Measurements from ENCODE around the gene SP6.
A peak's percentile ranks its signal among the peaks of the same experiment; 100 is the strongest.

The SP6 gene

GRCh38 chr17:47850373-47850691 lies 631 bp downstream of the SP6 start:
- no peaks in the 10 kb centered on the region for H3K9me3 ChIP-seq (ENCODE audit: insufficient read depth, low read depth, low read length)
- peaks cover 8% of the 10 kb centered on the region; the same call in 1 of the 2 replicates for H3K4me1 ChIP-seq (ENCODE audit: insufficient read depth, low read length)
- H3K4me3 ChIP-seq (ENCODE audit: low read length): peak overlapping the region; percentile 74
- no peaks in the 10 kb centered on the region for H3K36me3 ChIP-seq (ENCODE audit: insufficient read depth, low read depth, low read length)
- H3K27me3 ChIP-seq (ENCODE audit: insufficient read depth, low read length): peaks cover 100% of the 10 kb centered on the region
- H3K27ac ChIP-seq (ENCODE audit: low read length): no peak overlapping the region
- H3K9ac ChIP-seq (ENCODE audit: low read depth, low read length): no peak overlapping the region; the same call in 1 of the 2 replicates

GRCh38 chr17:47848198-47848513 lies 2.8 kb downstream of the SP6 start:
- H3K4me1 ChIP-seq (ENCODE audit: insufficient read depth, low read length): peaks cover 14% of the 10 kb centered on the region; the same call in 1 of the 2 replicates
- no peaks in the 10 kb centered on the region for H3K9me3 ChIP-seq (ENCODE audit: insufficient read depth, low read depth, low read length)
- H3K9ac ChIP-seq (ENCODE audit: low read depth, low read length): peak overlapping the region; percentile 37; the same call in 1 of the 2 replicates
- H3K4me3 ChIP-seq (ENCODE audit: low read length): peak overlapping the region; percentile 63
- peaks cover 89% of the 10 kb centered on the region for H3K27me3 ChIP-seq (ENCODE audit: insufficient read depth, low read length)
- no peaks in the 10 kb centered on the region for H3K36me3 ChIP-seq (ENCODE audit: insufficient read depth, low read depth, low read length)
- no peak overlapping the region for H3K27ac ChIP-seq (ENCODE audit: low read length)

GRCh38 chr17:47847341-47848197 lies 3.4 kb downstream of the SP6 start:
- Histone ChIP-seq H3K4me1 (ENCODE audit: insufficient read depth, low read length) (peaks cover 13% of the 10 kb centered on the region; the same call in 1 of the 2 replicates), H3K36me3 (ENCODE audit: insufficient read depth, low read depth, low read length) (no peaks in the 10 kb centered on the region), H3K27me3 (ENCODE audit: insufficient read depth, low read length) (peaks cover 83% of the 10 kb centered on the region), H3K4me3 (ENCODE audit: low read length) (peak overlapping the region; percentile 63), H3K9me3 (ENCODE audit: insufficient read depth, low read depth, low read length) (no peaks in the 10 kb centered on the region), H3K9ac (ENCODE audit: low read depth, low read length) (peak overlapping the region; percentile 37; the same call in 1 of the 2 replicates), H3K27ac (ENCODE audit: low read length) (no peak overlapping the region)

- peak overlapping the region; percentile 63 for H3K4me3 ChIP-seq (ENCODE audit: low read length)
- H3K27ac ChIP-seq (ENCODE audit: low read length): no peak overlapping the region
- H3K36me3 ChIP-seq (ENCODE audit: insufficient read depth, low read depth, low read length): no peaks in the 10 kb centered on the region
- H3K4me1 ChIP-seq (ENCODE audit: insufficient read depth, low read length): peaks cover 7% of the 10 kb centered on the region; the same call in 1 of the 2 replicates
- peaks cover 81% of the 10 kb centered on the region for H3K27me3 ChIP-seq (ENCODE audit: insufficient read depth, low read length)
- H3K9me3 ChIP-seq (ENCODE audit: insufficient read depth, low read depth, low read length): no peaks in the 10 kb centered on the region
- no peak overlapping the region for H3K9ac ChIP-seq (ENCODE audit: low read depth, low read length)
Measured at GRCh38 chr17:47846716-47847340, 4.1 kb downstream of the SP6 start.

GRCh38 chr17:47845716-47846075 lies 5.3 kb downstream of the SP6 start:
- Histone ChIP-seq H3K36me3 (ENCODE audit: insufficient read depth, low read depth, low read length) (no peaks in the 10 kb centered on the region), H3K4me3 (ENCODE audit: low read length) (no peak overlapping the region), H3K4me1 (ENCODE audit: insufficient read depth, low read length) (peaks cover 6% of the 10 kb centered on the region; the same call in 1 of the 2 replicates), H3K9me3 (ENCODE audit: insufficient read depth, low read depth, low read length) (no peaks in the 10 kb centered on the region), H3K27ac (ENCODE audit: low read length) (no peak overlapping the region), H3K27me3 (ENCODE audit: insufficient read depth, low read length) (peaks cover 70% of the 10 kb centered on the region), H3K9ac (ENCODE audit: low read depth, low read length) (no peak overlapping the region)

GRCh38 chr17:47844814-47845715 lies 5.9 kb downstream of the SP6 start:
- H3K27ac ChIP-seq (ENCODE audit: low read length): no peak overlapping the region
- no peaks in the 10 kb centered on the region for H3K36me3 ChIP-seq (ENCODE audit: insufficient read depth, low read depth, low read length)
- no peak overlapping the region for H3K9ac ChIP-seq (ENCODE audit: low read depth, low read length)
- H3K27me3 ChIP-seq (ENCODE audit: insufficient read depth, low read length): peaks cover 64% of the 10 kb centered on the region
- no peaks in the 10 kb centered on the region for H3K9me3 ChIP-seq (ENCODE audit: insufficient read depth, low read depth, low read length)
- H3K4me3 ChIP-seq (ENCODE audit: low read length): no peak overlapping the region
- H3K4me1 ChIP-seq (ENCODE audit: insufficient read depth, low read length): peaks cover 6% of the 10 kb centered on the region; the same call in 1 of the 2 replicates

- H3K36me3 ChIP-seq (ENCODE audit: insufficient read depth, low read depth, low read length): no peaks in the 10 kb centered on the region
- H3K27me3 ChIP-seq (ENCODE audit: insufficient read depth, low read length): peaks cover 55% of the 10 kb centered on the region
- no peak overlapping the region for H3K27ac ChIP-seq (ENCODE audit: low read length)
- no peak overlapping the region for H3K4me3 ChIP-seq (ENCODE audit: low read length)
- no peak overlapping the region for H3K9ac ChIP-seq (ENCODE audit: low read depth, low read length)
- H3K4me1 ChIP-seq (ENCODE audit: insufficient read depth, low read length): peaks cover 6% of the 10 kb centered on the region; the same call in 1 of the 2 replicates
- no peaks in the 10 kb centered on the region for H3K9me3 ChIP-seq (ENCODE audit: insufficient read depth, low read depth, low read length)
Measured at GRCh38 chr17:47844227-47844626, 6.7 kb downstream of the SP6 start.

GRCh38 chr17:47843391-47843730 lies 7.6 kb downstream of the SP6 start:
- peaks cover 46% of the 10 kb centered on the region for H3K27me3 ChIP-seq (ENCODE audit: insufficient read depth, low read length)
- no peak overlapping the region for H3K9ac ChIP-seq (ENCODE audit: low read depth, low read length)
- H3K27ac ChIP-seq (ENCODE audit: low read length): no peak overlapping the region
- H3K9me3 ChIP-seq (ENCODE audit: insufficient read depth, low read depth, low read length): no peaks in the 10 kb centered on the region
- H3K4me3 ChIP-seq (ENCODE audit: low read length): no peak overlapping the region
- peaks cover 6% of the 10 kb centered on the region; the same call in 1 of the 2 replicates for H3K4me1 ChIP-seq (ENCODE audit: insufficient read depth, low read length)
- H3K36me3 ChIP-seq (ENCODE audit: insufficient read depth, low read depth, low read length): no peaks in the 10 kb centered on the region

- no peak overlapping the region for H3K27ac ChIP-seq (ENCODE audit: low read length)
- no peak overlapping the region for H3K9ac ChIP-seq (ENCODE audit: low read depth, low read length)
- no peaks in the 10 kb centered on the region for H3K36me3 ChIP-seq (ENCODE audit: insufficient read depth, low read depth, low read length)
- H3K9me3 ChIP-seq (ENCODE audit: insufficient read depth, low read depth, low read length): no peaks in the 10 kb centered on the region
- peaks cover 30% of the 10 kb centered on the region for H3K27me3 ChIP-seq (ENCODE audit: insufficient read depth, low read length)
- no peak overlapping the region; the same call in 1 of the 2 replicates for H3K4me3 ChIP-seq (ENCODE audit: low read length)
- peaks cover 6% of the 10 kb centered on the region; the same call in 1 of the 2 replicates for H3K4me1 ChIP-seq (ENCODE audit: insufficient read depth, low read length)
Measured at GRCh38 chr17:47841488-47842291, 9.3 kb downstream of the SP6 start.

GRCh38 chr17:47840742-47841487 lies 10.0 kb downstream of the SP6 start, which contains the start of gene SCRN2:
TSS of gene SCRN2 (minus strand) at chr17:47841273. CDS start at chr17:47840843, 430 bp downstream.
- Histone ChIP-seq H3K36me3 (ENCODE audit: insufficient read depth, low read depth, low read length) (peaks cover 4% of the 10 kb centered on the region), H3K9me3 (ENCODE audit: insufficient read depth, low read depth, low read length) (no peaks in the 10 kb centered on the region), H3K27me3 (ENCODE audit: insufficient read depth, low read length) (peaks cover 22% of the 10 kb centered on the region), H3K4me3 (ENCODE audit: low read length) (peak within 1 kb of the TSS; percentile 79), H3K4me1 (ENCODE audit: insufficient read depth, low read length) (peaks cover 6% of the 10 kb centered on the region; the same call in 1 of the 2 replicates), H3K9ac (ENCODE audit: low read depth, low read length) (peak within 1 kb of the TSS; percentile 84; the same call in 1 of the 2 replicates), H3K27ac (ENCODE audit: low read length) (no peak within 1 kb of the TSS)

Data from iPS-20b (cell line).